ENCODE data around the gene SLC15A1.

SLC15A1 gene

DNA sequence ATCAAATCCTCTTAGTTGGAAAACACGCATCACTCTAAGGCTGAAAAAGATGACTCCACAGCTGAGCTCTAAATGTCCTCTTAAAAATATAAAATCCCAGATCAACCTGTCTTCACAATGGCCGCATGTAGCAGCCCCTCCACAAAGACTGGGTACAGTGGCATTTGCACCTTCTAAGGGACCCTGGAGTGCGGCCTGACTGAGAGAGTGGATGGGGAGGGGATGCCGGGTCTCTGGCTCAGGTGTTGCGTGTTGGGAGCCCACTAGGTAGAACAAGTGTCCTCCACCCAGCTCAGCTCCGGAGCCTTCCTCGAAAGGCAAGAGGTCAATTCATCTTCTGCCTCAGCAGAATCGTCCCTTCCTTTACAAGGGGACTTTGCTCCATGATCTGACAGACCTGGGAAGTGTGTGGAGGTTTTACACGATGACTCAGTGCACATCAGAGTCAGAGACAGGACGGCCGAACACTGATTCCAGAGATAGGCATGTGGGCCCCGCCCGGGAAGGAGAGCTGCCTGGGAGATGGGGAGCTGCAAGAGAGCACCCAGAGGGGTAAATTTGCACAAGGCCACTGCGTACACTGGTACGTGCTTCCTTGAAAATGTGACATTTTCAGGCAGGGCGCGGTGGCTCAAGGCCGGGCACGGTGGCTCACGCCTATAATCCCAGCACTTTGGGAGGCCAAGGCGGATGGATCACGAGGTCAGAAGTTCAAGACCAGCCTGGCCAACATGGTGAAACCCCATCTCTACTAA lies 23.5 kb upstream of the SLC15A1 start:
- TF ChIP-seq, protein P1, sequence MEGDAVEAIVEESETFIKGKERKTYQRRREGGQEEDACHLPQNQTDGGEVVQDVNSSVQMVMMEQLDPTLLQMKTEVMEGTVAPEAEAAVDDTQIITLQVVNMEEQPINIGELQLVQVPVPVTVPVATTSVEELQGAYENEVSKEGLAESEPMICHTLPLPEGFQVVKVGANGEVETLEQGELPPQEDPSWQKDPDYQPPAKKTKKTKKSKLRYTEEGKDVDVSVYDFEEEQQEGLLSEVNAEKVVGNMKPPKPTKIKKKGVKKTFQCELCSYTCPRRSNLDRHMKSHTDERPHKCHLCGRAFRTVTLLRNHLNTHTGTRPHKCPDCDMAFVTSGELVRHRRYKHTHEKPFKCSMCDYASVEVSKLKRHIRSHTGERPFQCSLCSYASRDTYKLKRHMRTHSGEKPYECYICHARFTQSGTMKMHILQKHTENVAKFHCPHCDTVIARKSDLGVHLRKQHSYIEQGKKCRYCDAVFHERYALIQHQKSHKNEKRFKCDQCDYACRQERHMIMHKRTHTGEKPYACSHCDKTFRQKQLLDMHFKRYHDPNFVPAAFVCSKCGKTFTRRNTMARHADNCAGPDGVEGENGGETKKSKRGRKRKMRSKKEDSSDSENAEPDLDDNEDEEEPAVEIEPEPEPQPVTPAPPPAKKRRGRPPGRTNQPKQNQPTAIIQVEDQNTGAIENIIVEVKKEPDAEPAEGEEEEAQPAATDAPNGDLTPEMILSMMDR (IDR thresholded peaks at IDR 0.05; ENCODE audit: low read length, missing control alignments) = no peak
- no peak overlapping the region for H3K4me3 ChIP-seq (replicated peaks; ENCODE audit: low read depth, low read length)
- peak; percentile 10 for DNase-seq (ENCODE audit: low read depth)

DNA sequence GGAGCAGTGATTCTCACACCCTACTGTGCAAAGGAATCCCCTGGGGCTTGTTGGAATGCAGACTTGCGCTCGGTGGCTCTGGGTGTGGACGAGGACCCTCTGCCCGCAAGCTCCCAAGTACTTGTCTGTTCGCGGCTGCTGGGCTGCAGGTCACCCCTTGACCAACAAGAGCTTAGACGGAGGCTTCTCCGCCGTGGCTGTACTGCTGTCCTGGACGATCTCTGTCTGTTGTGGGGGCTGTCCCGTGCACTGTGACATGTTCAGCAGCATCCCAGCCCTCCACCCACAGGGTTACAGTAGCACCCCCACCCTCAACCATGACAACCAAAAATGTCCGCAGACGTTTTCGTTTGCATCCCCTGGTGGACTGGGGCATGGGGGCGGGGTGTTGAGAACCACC lies 22.9 kb upstream of the SLC15A1 start:
- TF ChIP-seq, protein P1 (IDR thresholded peaks at IDR 0.05; ENCODE audit: low read length, missing control alignments) = no peak

DNA sequence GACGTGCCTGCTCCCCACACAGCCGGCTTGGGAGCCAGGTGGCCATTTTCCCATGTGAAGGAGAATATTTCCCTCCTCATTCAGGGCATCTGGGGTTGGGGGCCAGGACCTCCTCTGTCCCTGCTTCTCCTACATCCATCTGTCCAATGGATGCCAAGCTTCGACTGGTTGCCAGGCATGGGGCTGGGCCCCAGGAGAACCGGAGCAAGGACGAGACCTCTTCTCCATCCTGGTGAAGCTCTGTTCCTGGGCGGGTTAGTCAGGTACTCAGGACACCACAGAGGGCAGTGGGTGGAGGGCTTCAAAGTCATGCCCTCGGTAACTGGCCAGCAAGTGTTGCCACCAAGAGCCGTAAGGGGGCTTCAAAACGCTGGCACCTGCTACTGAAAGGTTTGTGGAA lies 22.3 kb upstream of the SLC15A1 start:
- no peak for DNase-seq (ENCODE audit: low read depth)
- TF ChIP-seq, protein P1 (IDR thresholded peaks at IDR 0.05; ENCODE audit: low read length, missing control alignments) = no peak
- no peak overlapping the region for H3K4me3 ChIP-seq (replicated peaks; ENCODE audit: low read depth, low read length)

More for the DNA sequence above, 22.9 kb upstream of the SLC15A1 start:
- no peak for DNase-seq (ENCODE audit: low read depth)
- no peak overlapping the region for H3K4me3 ChIP-seq (replicated peaks; ENCODE audit: low read depth, low read length)

DNA sequence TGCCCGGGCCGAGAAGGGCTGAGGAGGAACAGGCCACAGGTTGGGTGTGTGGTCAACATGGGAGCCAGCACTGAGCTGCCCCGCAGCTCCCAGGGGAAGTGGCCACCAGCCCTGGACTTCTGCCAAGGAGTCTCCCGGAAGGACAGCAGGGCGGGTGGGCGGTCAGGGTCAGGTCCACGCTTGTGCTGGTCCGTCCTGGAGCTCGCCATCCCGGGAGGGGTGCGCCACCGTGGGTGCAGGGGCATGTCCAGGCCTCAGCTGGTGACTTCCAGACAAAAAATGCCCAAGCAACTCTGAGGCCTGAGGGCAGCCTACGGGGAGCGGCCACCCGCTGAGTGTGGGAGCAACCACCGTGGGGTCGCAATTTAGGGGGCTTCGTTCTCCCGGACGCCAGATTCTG lies 21.4 kb upstream of the SLC15A1 start:
- TF ChIP-seq, protein P1 (IDR thresholded peaks at IDR 0.05; ENCODE audit: low read length, missing control alignments) = no peak
- no peak overlapping the region for H3K4me3 ChIP-seq (replicated peaks; ENCODE audit: low read depth, low read length)
- no peak for DNase-seq (ENCODE audit: low read depth)

DNA sequence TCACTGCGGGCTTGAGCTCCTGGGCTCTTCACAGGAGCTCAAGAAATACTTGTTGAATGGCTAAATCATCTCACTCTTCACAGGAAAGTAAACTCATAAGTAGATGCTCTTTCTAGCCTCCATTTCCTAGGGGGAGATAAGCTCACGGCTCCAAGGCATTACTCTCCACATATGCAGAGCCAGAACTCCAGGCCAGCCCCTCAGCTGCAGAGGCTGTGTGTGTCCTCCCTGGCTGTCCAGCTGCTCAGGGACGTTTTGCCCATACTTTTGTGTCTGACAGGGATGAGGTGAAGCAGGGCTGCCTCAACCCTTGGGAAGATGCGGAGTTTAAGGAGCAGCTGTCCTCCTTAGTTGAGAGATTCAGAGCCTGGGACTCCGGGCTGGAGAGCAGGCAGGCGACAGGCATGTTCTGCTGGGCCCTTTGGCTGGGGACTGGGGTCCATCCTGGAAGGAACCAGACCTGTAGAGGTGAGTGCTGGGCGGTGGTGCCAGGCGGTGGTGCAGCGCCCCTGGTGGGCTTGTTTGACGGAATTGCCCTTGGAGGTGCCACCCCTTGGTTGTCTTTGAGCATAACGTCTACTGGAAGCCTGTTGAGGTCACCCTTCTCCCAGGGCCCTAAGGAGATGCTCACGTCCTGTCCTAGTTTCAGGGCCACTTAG lies 20.5 kb upstream of the SLC15A1 start:
- no peak overlapping the region for H3K4me3 ChIP-seq (replicated peaks; ENCODE audit: low read depth, low read length)
- TF ChIP-seq, protein P1 (IDR thresholded peaks at IDR 0.05; ENCODE audit: low read length, missing control alignments) = no peak
- DNase-seq (ENCODE audit: low read depth) = no peak

DNA sequence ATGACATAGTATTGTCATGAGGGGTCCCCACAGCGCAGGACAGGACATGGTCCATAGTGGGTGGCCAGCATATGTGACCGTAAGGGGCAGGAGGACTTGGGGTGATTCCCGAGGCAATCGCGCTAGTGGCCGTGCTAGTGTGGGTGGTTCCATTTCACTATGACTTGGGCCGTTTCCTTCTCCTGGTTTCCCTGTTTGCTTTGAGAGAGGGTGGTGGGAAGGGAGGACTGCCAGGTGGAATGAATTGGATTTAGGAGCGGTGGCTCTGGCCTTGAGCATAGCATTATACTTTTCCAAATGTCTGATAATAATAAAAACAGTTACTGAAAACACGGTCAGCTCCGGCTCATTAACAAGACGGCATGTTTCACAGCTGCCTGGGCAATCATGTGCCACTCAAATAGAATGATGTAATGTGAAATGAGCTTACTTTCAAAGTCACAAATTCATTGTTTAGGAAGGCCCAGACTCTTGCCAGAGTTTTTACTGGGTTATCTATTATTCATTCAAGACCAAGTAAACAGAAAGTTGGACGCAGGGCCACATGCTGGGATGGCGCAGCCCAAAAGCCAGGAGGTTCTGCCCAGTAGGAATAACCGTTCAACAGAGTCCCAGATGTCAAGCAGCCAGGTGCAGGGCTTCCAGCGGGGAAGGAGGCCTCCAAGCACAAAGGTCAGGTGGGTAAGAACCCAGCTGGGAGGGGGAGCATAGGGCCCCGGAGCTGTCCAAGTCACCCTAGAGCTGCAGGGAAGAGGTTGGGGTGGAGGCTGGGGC lies 19.6 kb upstream of the SLC15A1 start:
- no peak overlapping the region for H3K4me3 ChIP-seq (replicated peaks; ENCODE audit: low read depth, low read length)
- no peak for DNase-seq (ENCODE audit: low read depth)
- TF ChIP-seq, protein P1 (IDR thresholded peaks at IDR 0.05; ENCODE audit: low read length, missing control alignments) = no peak

Measured in fibroblast of pulmonary artery (primary cell).